HFFc6 (cell line): ENCODE data around the gene MSH2. TPM values are rescaled to one million over a fixed set of nuclear protein-coding genes. Genes with fewer than 3 reads are reported as not detected.

Source experiments
- DNase-seq: peaks from one replicate; pipeline ENCODE4 v3.0.0-alpha.2; 2018
- H3K27ac Mint-ChIP-seq: 2 replicates; pipeline ENCODE4 v1.8.0; 2020; ENCODE audit warnings: mild to moderate bottlenecking, mixed read lengths
- H3K27me3 Mint-ChIP-seq: 2 replicates; pipeline ENCODE4 v1.8.0; 2021; ENCODE audit warnings: mild to moderate bottlenecking, moderate library complexity, mixed read lengths; ENCODE audit not compliant: insufficient read depth
- H3K36me3 Mint-ChIP-seq: 2 replicates; pipeline ENCODE4 v1.8.0; 2021; ENCODE audit warnings: low read depth, mixed read lengths
- H3K4me1 Mint-ChIP-seq: 2 replicates; pipeline ENCODE4 v1.8.0; 2020; ENCODE audit warnings: low read depth, mixed read lengths
- H3K4me3 Mint-ChIP-seq: 2 replicates; pipeline ENCODE4 v1.8.0; 2020; ENCODE audit warnings: mild to moderate bottlenecking, moderate library complexity, mixed read lengths
- H3K9me3 Mint-ChIP-seq: 2 replicates; pipeline ENCODE4 v1.8.0; 2020; ENCODE audit warnings: mild to moderate bottlenecking, mixed read lengths
- CTCF ChIP-seq: fragments of 200-600 bp; sonication (generic); IDR thresholded peaks from 2 replicates; pipeline ENCODE4 v1.5.0; 2021; ENCODE audit warnings: antibody characterized with exemption, mild to moderate bottlenecking
- microRNA-seq: library from miRNA; unstranded; fragments of <30 nt; microRNA quantifications from one replicate; pipeline ENCODE4, GENCODE V29; 2019
- total RNA-seq, 6 experiments: library from RNA; stranded (reverse); fragmentation: NEBNext Ultra II Directional; extraction: Animal tissue kit (Norgen Biotek cat#: 25700); gene quantifications; 2 replicates in 1 of 6; 3 replicates in 5 of 6; pipeline ENCODE4 v1.2.3, GENCODE V29; 2021

The MSH2 gene
- total RNA-seq, 6 experiments from 2014 or later: 14.4 to 22.0 (median 20.5) TPM

GRCh38 chr2:47528455-47528854, 125.5 kb downstream of the MSH2 start:
- DNase-seq: no peak
- peaks cover 12% of the 10 kb centered on the region for H3K27me3 Mint-ChIP-seq
- no peaks in the 10 kb centered on the region for H3K36me3 Mint-ChIP-seq
- H3K9me3 Mint-ChIP-seq: no peaks in the 10 kb centered on the region
- H3K4me1 Mint-ChIP-seq: peaks cover 3% of the 10 kb centered on the region
- no peak overlapping the region for H3K27ac Mint-ChIP-seq
- no peak for TF ChIP-seq CTCF
- no peak overlapping the region for H3K4me3 Mint-ChIP-seq

- Mint-ChIP-seq H3K4me1 (peaks cover 7% of the 10 kb centered on the region), H3K27me3 (peaks cover 12% of the 10 kb centered on the region), H3K27ac (no peak overlapping the region), H3K9me3 (no peaks in the 10 kb centered on the region), H3K36me3 (no peaks in the 10 kb centered on the region), H3K4me3 (no peak overlapping the region)
- DNase-seq: no peak
- TF ChIP-seq CTCF: no peak
These were observed 125.9 kb downstream of the MSH2 start for GRCh38 chr2:47528874-47529273.

GRCh38 chr2:47530105-47530760, 127.3 kb downstream of the MSH2 start:
- TF ChIP-seq CTCF: no peak
- Mint-ChIP-seq H3K4me3 (no peak overlapping the region), H3K27ac (no peak overlapping the region), H3K36me3 (no peaks in the 10 kb centered on the region), H3K27me3 (peaks cover 8% of the 10 kb centered on the region), H3K9me3 (no peaks in the 10 kb centered on the region), H3K4me1 (peaks cover 21% of the 10 kb centered on the region)
- no peak for DNase-seq

GRCh38 chr2:47531378-47532042, 128.6 kb downstream of the MSH2 start:
- Mint-ChIP-seq H3K27ac (no peak overlapping the region), H3K4me3 (no peak overlapping the region), H3K9me3 (no peaks in the 10 kb centered on the region), H3K4me1 (peaks cover 33% of the 10 kb centered on the region), H3K27me3 (peaks cover 3% of the 10 kb centered on the region), H3K36me3 (no peaks in the 10 kb centered on the region)
- no peak for DNase-seq
- TF ChIP-seq CTCF: no peak

Small RNAs within 50 kb of the gene (microRNA-seq; reads per million reads assigned to microRNA genes)
- gene MIR559: not detected

Other genes with a start within 250 kb of the MSH2 start
- gene STPG4, start 247.8 kb upstream of the MSH2 start, total RNA-seq: under 1 TPM in 3 of 6 experiments, not detected in 3; 0.19 to 0.40 (median 0.25) TPM
- 1,000 to 10,000 TPM; 1,006 to 1,273 (median 1,121) TPM for gene CALM2, start 226.6 kb upstream of the MSH2 start, total RNA-seq
- gene EPCAM, start 33.8 kb upstream of the MSH2 start, total RNA-seq: under 1 TPM; 0.21 to 0.74 (median 0.39) TPM
- gene KCNK12, start 167.8 kb downstream of the MSH2 start, total RNA-seq: under 1 TPM in 1 of 6 experiments, not detected in 5; 0.02 TPM